ENCODE data around the gene ARHGAP40.

The ARHGAP40 gene

GRCh38 chr20:38692436-38693411, 91.1 kb downstream of the ARHGAP40 start:
- DNase-seq = peak; percentile 53

- DNase-seq = no peak
Measured at GRCh38 chr20:38697306-38697705, 95.7 kb downstream of the ARHGAP40 start.

GRCh38 chr20:38698541-38698940, 96.9 kb downstream of the ARHGAP40 start:
- no peak for DNase-seq

- DNase-seq = no peak
Measured at GRCh38 chr20:38700141-38700540, 98.5 kb downstream of the ARHGAP40 start.
